GM21526 (cell line): Measurements from ENCODE around the gene HHIPL1.

Experiments
- ATAC-seq: cut with Tn5 transposase; IDR thresholded peaks from one replicate; pipeline ENCODE4 v1.9.1; 2021; ENCODE audit warnings: moderate library complexity; ENCODE audit not compliant: unreplicated experiment, low FRiP score

The HHIPL1 gene

DNA sequence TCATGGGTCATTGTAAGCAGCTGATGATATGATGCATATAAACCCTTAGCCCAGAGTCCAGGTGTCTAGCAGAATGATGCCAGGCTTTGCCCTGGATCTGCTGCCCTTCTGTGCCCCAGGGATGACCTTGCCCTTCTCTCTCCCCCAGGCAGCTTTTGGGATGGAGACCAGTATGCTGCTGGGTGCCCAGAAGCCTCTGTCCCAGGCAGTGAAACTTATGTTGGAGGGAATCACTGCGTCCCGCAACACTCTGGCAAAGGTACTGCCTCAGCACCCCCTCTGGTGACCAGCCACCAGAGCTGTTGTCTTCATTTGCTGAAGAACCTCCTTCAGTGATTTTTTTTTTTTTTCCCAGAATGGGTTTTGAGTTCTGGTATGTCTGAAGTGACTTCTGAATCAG is 62.5 kb downstream of the HHIPL1 start:
- no peak for ATAC-seq

DNA sequence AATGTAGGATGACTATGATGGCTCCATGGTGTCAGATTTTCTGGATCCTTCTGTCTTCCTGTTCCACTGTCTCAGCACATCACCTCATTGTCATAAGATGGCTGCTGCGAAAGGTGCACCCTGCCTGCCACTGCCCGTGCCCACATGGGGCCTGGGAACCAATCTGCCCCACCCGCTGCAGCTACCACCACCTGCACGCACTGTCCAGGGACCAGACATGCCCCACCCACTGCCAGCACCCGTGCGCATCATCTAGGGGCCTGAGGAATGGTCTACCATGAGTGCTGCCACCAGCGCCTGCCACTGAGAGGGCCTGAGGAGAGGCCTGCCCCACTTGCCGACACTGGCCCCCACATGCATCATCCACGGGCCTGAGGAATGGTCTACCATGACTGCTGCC is 63.0 kb downstream of the HHIPL1 start:
- no peak for ATAC-seq

DNA sequence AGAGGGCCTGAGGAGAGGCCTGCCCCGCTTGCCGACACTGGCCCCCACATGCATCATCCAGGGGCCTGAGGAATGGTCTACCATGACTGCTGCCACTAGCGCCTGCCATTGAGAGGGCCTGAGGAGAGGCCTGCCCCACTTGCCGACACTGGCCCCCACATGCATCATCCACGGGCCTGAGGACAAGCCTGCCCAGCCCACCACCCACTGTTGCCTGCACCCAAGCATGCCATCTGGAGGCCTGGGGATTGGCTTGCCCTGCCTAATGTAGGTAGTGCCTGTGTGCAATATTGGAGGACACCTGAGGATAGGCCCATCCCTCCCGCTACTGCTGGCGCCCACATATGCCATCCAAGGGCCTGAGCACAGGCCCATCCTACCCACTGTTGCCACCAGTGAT is 63.5 kb downstream of the HHIPL1 start:
- no peak for ATAC-seq

DNA sequence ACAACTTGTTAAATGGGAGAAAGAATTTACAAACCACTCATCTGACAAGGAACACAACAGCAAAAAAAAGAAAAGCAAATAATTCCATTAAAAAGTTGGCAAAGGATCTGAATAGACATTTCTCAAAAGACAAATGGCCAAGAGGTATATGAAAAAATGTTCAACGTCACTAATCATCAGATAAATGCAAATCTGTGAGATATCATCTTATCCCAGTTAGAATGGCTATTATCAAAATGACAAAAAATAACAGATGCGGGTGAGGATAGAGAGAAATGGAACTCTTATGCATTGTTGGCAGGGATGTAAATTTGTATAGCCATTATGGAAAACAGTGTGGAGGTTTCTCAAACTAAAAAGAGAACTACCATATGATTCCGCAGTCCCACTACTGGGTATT is 69.0 kb downstream of the HHIPL1 start:
- no peak for ATAC-seq

DNA sequence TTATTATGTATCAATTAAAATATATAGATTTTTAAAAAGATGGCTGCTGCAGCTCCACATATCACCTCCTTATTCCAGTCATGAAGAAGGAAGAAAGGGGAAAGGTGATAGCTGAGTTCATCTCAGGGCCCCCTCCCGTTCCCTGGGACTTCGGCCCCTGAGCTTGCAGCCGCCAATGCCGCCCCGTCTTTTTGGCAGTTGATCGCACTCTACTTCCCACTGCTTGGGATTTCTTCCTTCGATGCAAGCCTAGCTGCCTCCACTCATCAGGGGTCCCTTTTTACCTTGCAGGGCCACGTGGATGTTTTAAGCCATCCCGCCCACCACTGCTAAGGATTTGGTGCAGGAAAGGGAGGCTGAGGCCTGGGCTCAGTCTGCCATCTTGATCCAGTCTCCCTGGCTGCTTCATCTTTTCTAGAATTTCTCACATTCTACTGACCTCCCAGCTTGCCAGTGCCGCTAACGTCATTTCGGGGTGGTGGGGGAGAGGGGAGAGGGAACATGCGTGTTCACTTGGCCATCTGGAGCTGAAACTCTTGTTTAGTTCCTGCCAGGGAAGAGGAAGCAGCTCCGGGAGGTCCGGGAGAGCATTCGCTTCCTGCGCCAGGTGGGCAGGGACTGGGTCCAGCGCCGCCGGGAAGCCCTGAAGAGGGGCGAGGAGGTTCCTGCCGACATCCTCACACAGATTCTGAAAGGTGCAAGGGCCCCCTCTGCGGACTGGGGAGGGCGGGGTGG is 70.5 kb downstream of the HHIPL1 start:
- ATAC-seq = no peak

DNA sequence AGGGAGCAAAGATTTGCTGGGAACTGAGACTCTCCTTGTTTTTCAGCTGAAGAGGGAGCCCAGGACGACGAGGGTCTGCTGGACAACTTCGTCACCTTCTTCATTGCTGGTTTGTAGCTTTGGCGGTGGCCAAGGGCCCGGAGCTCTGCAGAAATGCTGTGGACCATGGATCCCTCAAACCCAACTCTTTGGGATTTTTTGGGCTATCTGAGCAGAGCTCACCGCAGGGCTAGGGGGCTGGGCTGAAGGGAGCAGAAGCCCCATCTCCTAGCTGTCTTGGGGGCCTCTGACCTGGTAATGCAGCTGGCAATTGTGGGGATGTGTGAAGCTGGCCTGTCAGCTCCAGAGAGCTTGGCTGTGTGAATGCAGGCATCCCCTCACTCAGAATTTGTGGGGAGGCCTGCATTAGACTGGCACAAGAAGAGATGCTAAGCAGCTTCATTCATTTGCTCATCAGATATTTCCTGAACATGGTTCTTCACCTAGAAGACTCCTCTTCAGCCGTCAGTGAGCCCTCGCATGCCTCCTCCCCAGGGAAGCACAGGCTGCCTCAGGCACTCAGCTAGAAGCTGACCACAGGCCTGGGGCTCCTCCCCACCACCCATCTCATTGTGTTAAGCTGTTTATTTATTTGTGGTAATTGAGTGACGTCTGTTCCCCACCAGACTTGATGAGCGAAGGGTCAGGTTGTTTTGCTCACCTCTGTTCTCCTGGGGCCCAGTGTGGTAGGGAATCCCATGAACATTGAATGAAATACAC is 71.3 kb downstream of the HHIPL1 start:
- ATAC-seq = no peak

DNA sequence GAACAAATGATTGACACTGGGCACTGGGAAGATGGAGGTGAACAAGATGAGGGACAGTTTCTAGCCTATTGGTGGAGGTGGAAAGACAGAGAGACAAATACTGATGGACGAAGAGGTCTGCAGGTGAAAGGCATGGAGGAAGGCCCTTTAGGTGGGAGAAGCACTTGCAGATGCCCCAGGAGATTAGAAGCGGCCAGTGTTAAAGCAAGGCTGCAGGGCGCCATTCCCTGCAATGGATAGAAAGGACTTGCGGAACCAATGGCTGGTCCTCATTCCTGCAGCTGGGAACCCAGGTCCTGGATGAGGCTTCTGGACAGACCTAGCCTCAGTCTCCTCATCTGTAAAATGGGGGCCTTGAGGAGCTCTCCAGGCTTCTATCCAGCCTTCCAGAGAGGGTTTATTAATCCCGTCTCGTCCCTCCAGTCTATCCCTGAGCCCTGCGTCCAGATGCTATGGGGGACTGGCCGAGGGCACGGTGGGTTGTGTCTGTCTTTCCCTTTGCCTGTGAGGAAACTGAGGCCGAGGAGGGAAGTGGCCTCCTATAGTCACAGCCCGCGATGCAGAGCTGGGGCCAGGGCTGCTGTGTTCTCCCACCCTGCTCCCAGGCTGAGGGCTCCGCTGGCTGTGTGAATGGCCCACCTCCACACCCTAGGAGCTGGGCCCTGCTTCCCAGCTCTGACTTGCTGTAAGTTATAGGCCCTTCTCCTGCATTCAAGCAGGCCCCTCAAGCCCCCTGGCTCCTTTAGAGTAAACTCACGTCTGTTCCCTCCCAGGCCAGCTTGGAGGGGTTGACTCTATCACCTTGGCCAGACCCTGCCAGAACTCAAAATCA is 72.1 kb downstream of the HHIPL1 start:
- no peak for ATAC-seq

DNA sequence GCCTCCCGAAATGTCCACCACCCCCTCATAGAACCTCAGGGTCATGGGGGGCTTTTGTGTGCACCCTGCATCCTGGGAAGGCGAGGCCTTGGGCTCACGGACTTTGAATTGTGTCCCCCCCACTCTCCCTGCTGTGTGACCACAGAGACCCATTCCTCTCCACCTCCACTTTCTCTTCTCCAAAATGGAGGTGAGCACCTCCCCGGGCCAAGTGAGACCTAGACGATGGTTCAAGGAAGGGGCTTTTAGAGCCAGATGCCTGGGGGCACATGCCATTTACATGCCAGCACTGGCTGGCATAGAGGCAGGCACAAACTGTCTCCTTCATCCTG is 72.7 kb downstream of the HHIPL1 start:
- no peak for ATAC-seq

DNA sequence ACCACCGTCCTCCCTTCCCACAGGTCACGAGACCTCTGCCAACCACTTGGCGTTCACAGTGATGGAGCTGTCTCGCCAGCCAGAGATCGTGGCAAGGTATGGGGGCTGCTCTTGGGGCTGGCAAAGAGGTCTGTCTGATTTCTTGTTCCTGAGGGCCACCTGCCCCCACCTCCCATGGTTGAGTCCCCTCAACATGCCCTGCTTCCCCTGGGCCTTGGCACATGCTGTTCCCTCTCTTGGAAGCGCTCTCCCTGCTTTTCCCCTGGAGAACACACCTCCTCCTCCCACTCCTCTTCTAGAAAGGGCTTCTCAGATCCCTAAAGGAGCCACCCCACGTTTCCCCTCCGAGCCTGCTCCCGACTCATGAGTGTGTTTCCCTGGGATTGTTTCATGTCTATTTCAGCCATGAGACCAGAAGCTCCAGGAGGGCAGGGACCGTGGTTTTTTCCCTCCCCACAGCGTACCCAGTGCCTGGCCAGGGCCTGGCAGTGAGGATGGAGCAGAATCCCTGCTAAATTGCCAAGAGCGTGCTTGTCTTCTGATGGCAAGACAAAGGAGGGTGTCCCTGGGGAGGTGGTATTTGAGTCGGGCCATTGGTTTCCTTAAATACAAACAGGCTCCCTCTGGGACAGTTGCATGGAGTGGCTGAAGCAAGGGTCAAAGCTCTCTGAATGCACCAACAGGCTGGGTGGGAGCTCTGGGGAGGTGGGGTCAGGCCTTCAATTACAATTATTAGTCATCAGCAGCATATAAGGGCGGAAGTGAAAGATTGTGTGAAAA is 73.3 kb downstream of the HHIPL1 start:
- ATAC-seq = peak; percentile 93

DNA sequence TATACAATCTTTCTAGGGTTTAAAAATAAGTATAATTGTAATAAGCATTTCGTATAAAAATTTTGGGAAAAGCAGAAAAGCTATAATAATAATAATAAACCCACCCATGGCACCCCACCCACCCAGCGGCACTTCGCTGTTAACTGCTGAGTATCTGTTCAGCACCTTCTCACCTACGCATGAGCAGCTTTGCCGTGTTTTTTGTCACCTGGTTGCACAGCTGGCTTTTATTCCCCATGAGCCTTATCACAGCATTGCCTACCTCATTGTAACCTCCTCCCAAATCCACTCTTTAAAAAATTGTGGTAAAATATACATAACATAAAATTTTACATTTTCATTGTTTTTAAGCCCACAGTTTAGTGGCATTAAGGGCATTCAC is 73.9 kb downstream of the HHIPL1 start:
- ATAC-seq = peak; percentile 65

DNA sequence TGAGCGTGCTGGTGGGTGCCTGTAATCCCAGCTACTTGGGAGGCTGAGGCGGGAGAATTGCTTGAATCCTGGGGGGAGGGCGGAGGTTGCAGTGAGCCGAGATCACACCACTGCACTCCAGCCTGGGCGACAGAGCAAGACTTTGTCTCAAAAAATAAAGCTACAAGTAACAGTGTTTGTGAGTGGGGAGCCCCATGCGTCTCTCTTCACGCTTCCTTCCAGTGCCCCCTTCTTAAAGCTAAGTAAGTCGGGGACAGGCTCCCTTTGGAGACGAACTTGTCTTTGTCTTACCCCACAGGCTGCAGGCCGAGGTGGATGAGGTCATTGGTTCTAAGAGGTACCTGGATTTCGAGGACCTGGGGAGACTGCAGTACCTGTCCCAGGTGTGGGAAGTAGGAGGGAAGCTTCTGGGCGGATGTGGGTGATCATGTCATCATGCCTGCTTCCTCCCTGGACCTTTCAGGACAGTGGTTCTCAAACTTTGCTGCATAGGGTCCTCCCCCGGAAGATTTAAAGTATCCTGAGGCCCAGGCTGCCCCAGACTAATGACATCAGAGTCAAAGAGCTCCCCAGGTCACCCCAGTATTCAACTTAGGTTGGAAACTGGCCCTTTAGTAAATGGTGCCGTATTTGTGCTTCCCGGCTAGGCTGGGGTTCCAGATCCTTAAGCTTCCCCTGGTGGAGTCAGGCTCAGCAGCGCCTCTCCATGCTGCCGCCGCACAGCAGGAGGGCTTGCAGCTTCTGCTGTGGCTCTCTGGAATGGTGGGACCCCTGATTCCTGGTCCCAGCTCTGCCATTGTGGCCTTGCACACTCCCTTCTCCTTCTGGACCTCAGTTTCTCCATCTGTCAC is 76.2 kb downstream of the HHIPL1 start:
- no peak for ATAC-seq

DNA sequence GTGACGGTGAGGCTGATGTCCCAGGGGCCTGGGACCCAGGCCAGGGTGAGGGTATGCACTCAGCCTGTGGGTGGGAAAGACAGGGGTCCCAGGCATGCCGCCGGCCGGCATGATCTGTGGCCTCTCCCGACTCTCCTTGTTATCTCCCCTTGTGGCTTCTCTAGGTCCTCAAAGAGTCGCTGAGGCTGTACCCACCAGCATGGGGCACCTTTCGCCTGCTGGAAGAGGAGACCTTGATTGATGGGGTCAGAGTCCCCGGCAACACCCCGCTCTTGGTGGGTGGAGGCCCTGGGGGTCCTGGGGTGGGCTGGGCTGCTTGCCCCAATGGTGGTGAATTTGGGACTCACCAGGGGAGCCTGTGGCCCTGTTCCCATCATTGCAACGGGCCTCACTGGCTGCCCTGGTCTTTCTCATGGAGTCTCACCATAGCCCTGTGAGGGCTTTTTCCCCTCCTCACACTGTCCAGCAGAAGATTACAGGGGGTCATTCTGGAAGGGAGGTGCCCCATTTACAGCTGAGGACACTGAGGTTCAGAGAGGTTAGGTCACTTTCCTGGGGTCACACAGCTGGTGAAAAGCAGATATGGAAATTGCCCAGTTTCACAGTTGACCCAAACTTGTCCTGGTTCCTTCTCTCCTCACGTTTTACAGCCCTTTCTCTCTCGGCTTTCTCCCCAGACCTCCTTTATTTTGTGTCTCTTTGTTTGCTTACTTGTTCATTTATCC is 77.0 kb downstream of the HHIPL1 start:
- no peak for ATAC-seq

DNA sequence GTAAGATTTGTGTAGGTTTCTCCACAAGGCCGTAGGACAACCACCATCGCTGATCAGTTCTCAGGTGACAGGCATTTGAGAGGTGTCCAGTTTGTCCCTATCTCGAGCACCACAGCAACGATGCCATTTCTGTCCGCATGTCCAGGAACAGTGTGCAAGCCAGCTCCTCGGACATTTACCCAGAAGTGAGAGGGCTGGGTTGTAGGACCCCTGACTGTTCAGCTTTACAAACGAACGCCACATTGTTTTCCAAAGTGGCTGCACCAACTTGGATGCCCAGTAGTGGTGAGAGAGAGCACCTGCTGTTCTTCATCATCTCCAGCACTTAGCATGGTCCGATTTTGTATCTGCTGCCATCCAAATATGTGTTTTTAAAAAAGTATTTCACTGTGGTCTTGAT is 77.8 kb downstream of the HHIPL1 start:
- no peak for ATAC-seq

DNA sequence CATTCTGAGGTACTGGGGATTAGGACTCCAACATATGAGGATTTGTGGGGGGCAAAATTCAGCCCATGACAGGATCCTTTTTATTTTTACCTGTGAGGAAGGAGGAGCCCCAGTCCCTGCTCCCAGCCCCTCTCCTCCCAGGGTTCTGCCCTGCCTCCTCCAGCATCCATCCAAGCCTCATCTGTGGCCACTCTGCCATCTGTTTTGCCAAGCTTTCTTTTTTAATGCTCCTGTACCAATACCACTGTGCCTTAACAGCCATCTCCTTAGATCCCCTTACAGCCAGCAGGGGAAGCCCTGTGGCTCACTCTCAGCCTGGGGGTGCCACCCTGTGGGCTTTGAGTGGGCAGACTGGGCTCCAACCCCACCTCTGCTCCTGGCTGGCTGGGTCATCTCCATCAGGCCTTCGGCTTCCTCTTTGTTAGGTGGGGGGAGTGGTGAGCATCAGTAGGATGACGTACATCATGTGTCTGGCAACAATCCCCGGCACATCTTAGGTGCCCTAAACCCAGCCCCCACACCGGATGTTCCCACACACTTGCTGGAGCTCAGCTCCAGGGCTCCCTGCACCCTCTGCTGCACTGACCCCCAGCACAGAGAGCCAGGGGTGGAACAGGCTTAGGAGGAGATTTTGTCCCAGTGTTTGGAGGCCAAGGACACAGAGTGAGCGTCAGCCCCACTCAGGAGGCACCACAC is 79.4 kb downstream of the HHIPL1 start:
- ATAC-seq = no peak

DNA sequence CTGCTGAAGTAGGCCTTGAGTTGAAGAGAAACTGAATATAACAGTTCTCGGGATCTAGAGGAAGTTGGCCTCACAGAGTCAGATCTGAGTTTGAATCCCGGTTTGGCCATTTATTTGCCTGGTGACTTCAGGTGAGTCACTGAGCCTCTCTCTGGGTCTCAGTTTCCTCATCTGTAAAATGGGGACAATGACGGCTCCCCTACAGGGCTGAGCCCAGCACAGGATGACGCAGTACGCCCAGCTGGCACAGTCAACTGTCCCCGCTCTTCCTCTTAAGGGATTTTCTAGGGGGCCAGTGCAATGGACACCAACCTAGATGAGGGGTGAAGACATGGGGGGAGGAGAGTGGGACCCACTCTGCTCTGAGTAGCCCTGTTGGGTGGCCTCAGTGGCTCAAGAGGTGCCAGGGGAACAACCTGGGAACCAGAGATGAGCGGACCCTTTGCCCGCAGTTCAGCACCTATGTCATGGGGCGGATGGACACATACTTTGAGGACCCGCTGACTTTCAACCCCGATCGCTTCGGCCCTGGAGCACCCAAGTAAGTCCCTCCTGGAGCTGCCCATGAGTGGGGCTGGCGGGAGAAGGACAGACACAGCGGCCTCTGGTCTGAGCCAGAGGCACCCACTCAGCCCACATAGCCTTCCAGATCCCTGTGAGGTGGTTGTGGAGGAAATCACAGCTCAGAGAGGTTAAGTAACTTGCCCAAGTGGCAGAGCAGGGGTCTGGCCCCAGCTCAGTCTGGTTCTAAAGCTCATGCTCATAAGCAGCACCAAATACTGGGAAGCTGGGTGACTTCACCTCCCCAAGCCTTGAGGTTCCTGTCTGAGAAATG is 80.2 kb downstream of the HHIPL1 start:
- no peak for ATAC-seq

DNA sequence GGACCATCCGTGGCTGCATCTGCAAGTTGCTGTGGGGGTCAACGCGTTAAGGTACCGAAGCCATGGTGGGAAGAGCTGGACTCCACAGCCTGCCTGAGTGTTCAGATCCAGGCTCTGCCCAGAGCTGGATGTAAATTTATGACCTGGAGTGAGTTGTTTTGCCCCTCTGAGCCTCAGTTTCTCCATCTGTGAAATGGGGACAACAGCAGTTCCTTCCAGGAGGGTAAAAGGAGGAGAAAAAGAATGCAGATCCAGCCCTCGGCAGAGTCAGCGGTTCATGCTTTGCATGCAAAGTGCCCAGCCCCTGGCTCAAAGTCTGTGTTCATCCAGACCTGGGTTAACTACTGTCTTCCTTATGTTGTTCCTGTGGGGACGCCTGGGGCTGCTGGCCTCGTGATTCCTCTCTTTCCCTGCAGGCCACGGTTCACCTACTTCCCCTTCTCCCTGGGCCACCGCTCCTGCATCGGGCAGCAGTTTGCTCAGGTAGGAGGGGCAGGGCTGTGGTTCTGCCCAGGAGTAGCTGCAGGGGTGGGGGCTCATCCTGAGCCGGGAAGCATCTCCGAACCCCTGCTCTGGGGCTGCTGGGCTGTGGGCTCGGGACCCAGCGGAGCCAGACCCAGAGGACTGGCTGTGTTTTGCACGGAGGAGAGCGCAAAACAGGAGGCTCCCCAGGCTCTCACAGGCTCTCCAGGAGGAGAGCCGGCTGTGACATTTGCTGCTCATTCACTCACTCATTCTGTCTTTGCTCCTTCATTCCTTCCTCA is 81.0 kb downstream of the HHIPL1 start:
- ATAC-seq = no peak

DNA sequence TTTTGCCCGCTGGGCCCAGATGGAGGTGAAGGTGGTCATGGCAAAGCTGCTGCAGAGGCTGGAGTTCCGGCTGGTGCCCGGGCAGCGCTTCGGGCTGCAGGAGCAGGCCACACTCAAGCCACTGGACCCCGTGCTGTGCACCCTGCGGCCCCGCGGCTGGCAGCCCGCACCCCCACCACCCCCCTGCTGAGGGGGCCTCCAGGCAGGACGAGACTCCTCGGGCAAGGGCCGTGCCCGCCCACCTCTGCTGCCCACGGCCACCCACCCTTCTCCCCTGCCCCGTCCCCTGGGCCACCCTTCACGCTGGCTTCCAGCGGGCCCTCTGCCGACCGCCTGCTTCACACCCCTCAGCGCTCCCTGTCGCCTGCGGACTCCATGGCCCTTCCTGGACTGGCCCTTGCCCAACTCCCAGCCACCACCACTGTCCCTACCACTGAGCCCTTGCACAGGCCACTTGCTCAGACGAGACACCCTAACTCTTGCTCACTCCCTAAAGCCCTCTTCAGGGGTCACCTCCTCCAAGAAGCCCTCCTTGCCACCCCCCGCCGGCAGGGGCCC is 81.7 kb downstream of the HHIPL1 start:
- ATAC-seq = no peak
